ENCODE data around the gene HOXC4. TPM values are rescaled to one million over a fixed set of nuclear protein-coding genes. Genes with fewer than 3 reads are reported as not detected.
"Not testable (repeated sequence)": the region's sequence is repeated elsewhere in the genome, so short reads cannot be mapped to it uniquely, and the experiment has no call there.

HOXC4 gene
- total RNA-seq, 1 donor from 2014 or later, result not detected

GRCh38 chr12:54081053-54081514 lies 27.4 kb downstream of the HOXC4 start:
- intact Hi-C loops (cut with micrococcal nuclease), result not testable (repeated sequence)

- intact Hi-C loops (cut with micrococcal nuclease), result not testable (repeated sequence)
Observed at GRCh38 chr12:54081581-54082396, 28.2 kb downstream of the HOXC4 start.

- intact Hi-C loops (cut with micrococcal nuclease), result no loop called here
Observed at GRCh38 chr12:54082397-54082892, 28.8 kb downstream of the HOXC4 start.

GRCh38 chr12:54088011-54088410 lies 34.4 kb downstream of the HOXC4 start:
- intact Hi-C loops (cut with micrococcal nuclease), result not testable (repeated sequence)

- intact Hi-C loops (cut with micrococcal nuclease), result not testable (repeated sequence)
Observed at GRCh38 chr12:54089465-54089864, 35.8 kb downstream of the HOXC4 start.

GRCh38 chr12:54090312-54090711 lies 36.7 kb downstream of the HOXC4 start:
- intact Hi-C loops (cut with micrococcal nuclease), result not testable (repeated sequence)

GRCh38 chr12:54092943-54093342 lies 39.3 kb downstream of the HOXC4 start:
- intact Hi-C loops (cut with micrococcal nuclease), result not testable (repeated sequence)

GRCh38 chr12:54095928-54096327 lies 42.3 kb downstream of the HOXC4 start:
- intact Hi-C loops (cut with micrococcal nuclease), result not testable (repeated sequence)

GRCh38 chr12:54098644-54099043 lies 45.0 kb downstream of the HOXC4 start:
- intact Hi-C loops (cut with micrococcal nuclease), result not testable (repeated sequence)

GRCh38 chr12:54100588-54100987 lies 47.0 kb downstream of the HOXC4 start:
- intact Hi-C loops (cut with micrococcal nuclease), result not testable (repeated sequence)

GRCh38 chr12:54102223-54102622 lies 48.6 kb downstream of the HOXC4 start:
- intact Hi-C loops (cut with micrococcal nuclease), result not testable (repeated sequence)

GRCh38 chr12:54103827-54104226 lies 50.2 kb downstream of the HOXC4 start:
- intact Hi-C loops (cut with micrococcal nuclease), result not testable (repeated sequence)

Other genes starting within 250 kb of the HOXC4 start
- not detected in 2 replicates for gene HOXC13, start 115.0 kb upstream of the HOXC4 start, total RNA-seq
- gene HOXC12, start 98.9 kb upstream of the HOXC4 start, total RNA-seq, result not detected in 2 replicates
- not detected in 2 replicates for gene HOXC11, start 80.7 kb upstream of the HOXC4 start, total RNA-seq
- gene HOTAIR, start 78.9 kb upstream of the HOXC4 start, total RNA-seq, result not detected in 2 replicates
- gene HOXC10, start 68.7 kb upstream of the HOXC4 start, total RNA-seq, result not detected in 2 replicates
- not detected in 2 replicates for gene HOXC9, start 53.7 kb upstream of the HOXC4 start, total RNA-seq
- not detected in 2 replicates for gene HOXC8, start 44.9 kb upstream of the HOXC4 start, total RNA-seq
- gene HOXC6, start 25.4 kb upstream of the HOXC4 start, total RNA-seq, result not detected in 2 replicates
- gene HOXC5, start 20.8 kb upstream of the HOXC4 start, total RNA-seq, result not detected in 2 replicates
- gene SMUG1, start 135.2 kb downstream of the HOXC4 start, total RNA-seq, result 25.7 and 27.5 TPM in 2 replicates
- gene CBX5, start 226.3 kb downstream of the HOXC4 start, total RNA-seq, result 152 and 153 TPM in 2 replicates
- gene HNRNPA1, start 226.9 kb downstream of the HOXC4 start, total RNA-seq, result 1,517 and 1,552 TPM in 2 replicates
- gene NFE2, start 247.2 kb downstream of the HOXC4 start, total RNA-seq, result not detected in 2 replicates